Mammary epithelial cell (primary cell): Measurements from ENCODE around the gene NAMPT.

ENCODE experiments used
- CTCF ChIP-seq, 2 donors: IDR thresholded peaks in 1 of 2; conservative IDR thresholded peaks in 1 of 2; 2 replicates each; pipeline ENCODE4 v1.5.1; 2011 to 2012; ENCODE audit warnings: inconsistent platforms in 2 of 2, low read length in 2 of 2, mild to moderate bottlenecking in 2 of 2, control low read depth in 1 of 2, low read depth in 1 of 2; ENCODE audit not compliant: insufficient read depth in 1 of 2; ENCODE audit errors: extremely low read depth in 1 of 2
- EZH2 ChIP-seq: IDR thresholded peaks from 2 replicates; pipeline ENCODE4 v1.6.1; 2012; ENCODE audit warnings: low read length, inconsistent platforms, borderline replicate concordance

- TF ChIP-seq CTCF (conservative IDR thresholded peaks at IDR 0.05 in 1 of 2, IDR thresholded peaks at IDR 0.05 in 1 of 2; ENCODE audit: extremely low read depth in 1 of 2, insufficient read depth in 1 of 2, low read depth in 1 of 2, low read length in 2 of 2) (no peak), EZH2 (no peak)
Measured at GRCh38 chr7:106215868-106216516, 68.8 kb downstream of the NAMPT start.
